ENCODE data around the gene RNH1. TPM values are rescaled to one million over a fixed set of nuclear protein-coding genes. Genes with fewer than 3 reads are reported as not detected.

The RNH1 gene
- total and polyA plus RNA-seq, 2 of the 8 experiments (the other 6 are each of a cell fraction or from before 2014, with no cell fraction given), result 48.7 to 49.8 TPM

DNA sequence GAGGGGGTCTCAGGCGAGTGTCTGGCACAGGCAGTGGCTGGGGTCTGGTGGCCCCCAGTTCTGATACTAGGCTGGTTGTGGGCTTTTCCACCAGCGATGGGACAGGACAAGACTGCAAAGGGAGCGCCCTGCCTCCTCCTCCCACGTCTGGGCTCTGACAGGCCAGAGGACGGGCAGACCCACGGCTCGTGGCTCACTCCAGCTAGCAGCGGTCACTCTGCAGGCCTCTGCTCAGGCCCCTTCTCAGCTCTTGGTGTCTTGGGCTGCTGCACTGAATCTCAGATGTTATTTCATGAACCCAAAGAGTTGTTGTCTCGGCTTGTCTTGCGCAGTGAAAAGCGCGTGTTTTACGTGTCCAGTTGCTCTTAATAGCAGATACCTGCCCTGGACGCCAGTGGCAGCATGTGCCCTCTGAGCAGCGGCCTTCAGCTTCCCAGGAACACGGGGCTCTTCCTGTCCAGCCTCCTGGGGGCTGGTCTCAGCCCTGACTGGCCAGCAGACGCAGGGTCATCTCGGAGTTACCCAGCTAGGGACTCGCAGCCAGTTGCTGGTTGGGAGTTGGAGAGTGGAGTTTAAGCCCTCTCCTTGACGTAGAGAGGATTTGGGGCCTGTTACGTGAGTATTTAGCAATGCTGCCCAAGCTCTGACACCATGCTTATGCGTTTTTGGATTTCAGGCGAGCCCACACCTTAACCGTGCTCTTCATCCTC is 47.4 kb downstream of the RNH1 start:
- peak overlapping the region; percentile 35; the same call in 1 of the 2 replicates for H4K8ac ChIP-seq (ENCODE audit: extremely low read depth, insufficient read depth, low read length)
- ChIA-PET POLR2A (ENCODE audit: partially characterized antibody) (interaction anchor here (1.7 to 2.5 kb wide), 2 partner anchors 10 to 11 kb away, joined by 4 to 11 read pairs; partner anchors contain the start of gene PTDSS2), CTCF (ENCODE audit: partially characterized antibody) (no interaction called here)
- peaks cover 5 to 16% of the 10 kb centered on the region in 2 experiments for H4K20me1 ChIP-seq (replicated peaks in 1 of 2; ENCODE audit: control insufficient read depth in 1 of 2, insufficient read depth in 2 of 2, low read length in 2 of 2)
- H3K4ac ChIP-seq (replicated peaks; ENCODE audit: insufficient read length, low read depth, low read length), result no peak overlapping the region
- 0 out of 2 replicates have a peak overlapping the region, but pooled peaks have one; percentile 2 for H2BK12ac ChIP-seq (ENCODE audit: low read depth, low read length)
- no peak overlapping the region for H3K14ac ChIP-seq (ENCODE audit: insufficient read length)
- peak overlapping the region; percentile 35; the same call in 1 of the 2 replicates for H2BK5ac ChIP-seq (ENCODE audit: low read depth, low read length)
- H4K91ac ChIP-seq (replicated peaks; ENCODE audit: insufficient read length, low read length), result no peak overlapping the region
- H3K56ac ChIP-seq (replicated peaks; ENCODE audit: insufficient read length, low read depth, low read length), result no peak overlapping the region
- TF ChIP-seq NANOG (IDR thresholded peaks at IDR 0.05; ENCODE audit: insufficient read depth, low read depth, low read length, poor library complexity, severe bottlenecking), result no peak
- TF ChIP-seq SAP30 (IDR thresholded peaks at IDR 0.05; ENCODE audit: insufficient read depth, insufficient replicate concordance, low read length), result no peak
- TF ChIP-seq GTF2F1 (IDR thresholded peaks at IDR 0.05; ENCODE audit: borderline replicate concordance, low read depth, low read length), result no peak
- TF ChIP-seq JUND (IDR thresholded peaks at IDR 0.05; ENCODE audit: low read length), result no peak
- no peak for TF ChIP-seq TAF7 (optimal IDR thresholded peaks at IDR 0.05; ENCODE audit: borderline replicate concordance, low read depth, low read length)
- no peak for TF ChIP-seq EGR1 (IDR thresholded peaks at IDR 0.05; ENCODE audit: borderline replicate concordance, low read depth, low read length)
- TF ChIP-seq SIX5 (IDR thresholded peaks at IDR 0.05; ENCODE audit: low read depth, low read length), result no peak
- no peak for TF ChIP-seq RFX5 (IDR thresholded peaks at IDR 0.05; ENCODE audit: borderline replicate concordance, low read depth, low read length)
- TF ChIP-seq ZNF274 (IDR thresholded peaks at IDR 0.05; ENCODE audit: borderline replicate concordance, extremely low read depth, low read length), result no peak
- no peak for TF ChIP-seq KDM4A (IDR thresholded peaks at IDR 0.05; ENCODE audit: low read depth, low read length, severe bottlenecking)
- TF ChIP-seq, protein P1, sequence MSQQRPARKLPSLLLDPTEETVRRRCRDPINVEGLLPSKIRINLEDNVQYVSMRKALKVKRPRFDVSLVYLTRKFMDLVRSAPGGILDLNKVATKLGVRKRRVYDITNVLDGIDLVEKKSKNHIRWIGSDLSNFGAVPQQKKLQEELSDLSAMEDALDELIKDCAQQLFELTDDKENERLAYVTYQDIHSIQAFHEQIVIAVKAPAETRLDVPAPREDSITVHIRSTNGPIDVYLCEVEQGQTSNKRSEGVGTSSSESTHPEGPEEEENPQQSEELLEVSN (IDR thresholded peaks at IDR 0.05), result no peak
- no peak overlapping the region for H3K18ac ChIP-seq (ENCODE audit: extremely low read depth, low read length)
- H2BK15ac ChIP-seq (ENCODE audit: low read length), result no peak overlapping the region
- H2BK20ac ChIP-seq (ENCODE audit: low read length), result no peak overlapping the region
- H3K36me3 ChIP-seq (ENCODE audit: control insufficient read depth in 2 of 4, insufficient read depth in 4 of 4, low read length in 3 of 4), result peaks cover 5 to 13% (median 8%) of the 10 kb centered on the region in 4 experiments; a peak in 5 of 8 replicates
- H3K79me2 ChIP-seq (ENCODE audit: control insufficient read depth in 1 of 2, insufficient read depth in 2 of 2, low read length in 2 of 2), result peaks cover 10 to 49% of the 10 kb centered on the region in 2 experiments
- no peak overlapping the region for H2AK5ac ChIP-seq (ENCODE audit: low read depth, low read length)
- 96% methylated on average over 23 of the region's 24 CpGs; no CpG with 5 or more reads in 1 of the 2 experiments for WGBS, 2 experiments (ENCODE audit: extremely low coverage in 1 of 2, insufficient coverage in 1 of 2, insufficient read length in 1 of 2, insufficient replicate concordance in 2 of 2, low coverage in 1 of 2, low lambda C conversion rate in 2 of 2, missing lambda C conversion rate in 1 of 2)
- no peaks in the 10 kb centered on the region for H3K27me3 ChIP-seq (replicated peaks in 1 of 4; ENCODE audit: control insufficient read depth in 3 of 4, extremely low read depth in 1 of 4, insufficient read depth in 3 of 4, low read length in 3 of 4)
- no peak overlapping the region; a peak in 1 of 8 replicates for H3K4me3 ChIP-seq (ENCODE audit: extremely low read depth in 1 of 4, insufficient read depth in 2 of 4, low read depth in 3 of 4, low read length in 4 of 4)
- H3K4me1 ChIP-seq (replicated peaks in 1 of 4; ENCODE audit: control insufficient read depth in 3 of 4, insufficient read depth in 4 of 4, low read length in 3 of 4), result peaks cover 0 to 24% (median 3%) of the 10 kb centered on the region in 4 experiments; a peak in 4 of 7 replicates
- no peak overlapping the region for H3K27ac ChIP-seq (ENCODE audit: low read depth, low read length)
- H3K4me2 ChIP-seq (ENCODE audit: insufficient read depth in 1 of 2, low read depth in 2 of 2, low read length in 2 of 2), result no peak overlapping the region
- H3K79me1 ChIP-seq (ENCODE audit: low read depth, low read length), result peaks cover 34% of the 10 kb centered on the region
- DNase-seq (ENCODE audit: low read depth in 1 of 2, low spot score in 2 of 2), result no peak
- no peak overlapping the region for H4K5ac ChIP-seq (ENCODE audit: insufficient read length, low read depth, low read length)
- no peak overlapping the region for H3K9ac ChIP-seq (replicated peaks in 1 of 4; ENCODE audit: extremely low read depth in 1 of 4, low read depth in 3 of 4, low read length in 3 of 4)
- no peak overlapping the region for H3K23ac ChIP-seq (ENCODE audit: insufficient read length)
- H3K23me2 ChIP-seq (ENCODE audit: low read depth, low read length), result no peaks in the 10 kb centered on the region
- H2AFZ ChIP-seq (ENCODE audit: low read length), result no peak overlapping the region
- no peak for FAIRE-seq
- H3K9me3 ChIP-seq (ENCODE audit: insufficient read depth in 2 of 2, low read depth in 1 of 2, low read length in 1 of 2), result no peaks in the 10 kb centered on the region
- H2BK120ac ChIP-seq (replicated peaks; ENCODE audit: low read depth, low read length), result no peak overlapping the region

All from H1 (cell line).